ENCODE measurements around the gene USH1C.

Gene USH1C

DNA sequence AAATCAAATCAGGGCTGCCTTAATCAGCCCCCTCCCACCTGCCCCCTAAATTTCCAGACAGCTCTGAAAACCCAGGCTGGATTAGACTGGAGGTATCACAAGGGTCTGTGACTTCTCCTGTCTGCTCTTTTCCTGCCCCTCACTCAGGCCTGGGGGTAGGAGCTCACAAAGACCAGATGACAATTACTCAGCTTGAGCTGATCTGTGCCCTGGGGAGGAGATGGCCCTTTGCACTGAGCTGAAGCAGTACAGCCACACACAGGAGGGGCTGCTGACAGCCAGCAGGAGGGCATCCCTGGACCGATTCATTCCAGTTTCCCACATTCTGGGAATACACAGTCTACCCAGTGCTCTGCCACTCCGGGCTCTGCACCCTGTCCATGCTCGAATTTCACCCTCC is 71.7 kb downstream of the USH1C start:
- no peak for DNase-seq (ENCODE audit: low read depth in 2 of 2)

DNA sequence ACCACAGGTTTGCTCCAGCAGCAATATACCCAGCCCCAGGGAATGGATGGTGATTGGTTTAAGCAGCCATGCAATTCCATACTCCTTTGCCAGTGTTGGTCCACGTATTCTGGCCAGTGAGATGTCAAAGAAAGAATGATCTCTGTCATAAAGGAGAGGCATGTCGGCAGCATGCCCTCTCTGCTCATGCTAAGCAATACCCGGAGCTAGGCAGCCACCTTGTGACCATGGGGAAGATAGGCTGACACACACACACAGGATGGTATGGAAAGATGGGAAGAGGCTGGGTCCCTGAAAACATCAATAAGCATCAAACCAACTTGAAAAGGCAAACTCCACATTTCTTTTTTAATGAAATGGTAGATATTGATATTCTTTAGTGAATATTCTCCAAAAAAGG is 72.7 kb downstream of the USH1C start:
- no peak for DNase-seq (ENCODE audit: low read depth in 2 of 2)

DNA sequence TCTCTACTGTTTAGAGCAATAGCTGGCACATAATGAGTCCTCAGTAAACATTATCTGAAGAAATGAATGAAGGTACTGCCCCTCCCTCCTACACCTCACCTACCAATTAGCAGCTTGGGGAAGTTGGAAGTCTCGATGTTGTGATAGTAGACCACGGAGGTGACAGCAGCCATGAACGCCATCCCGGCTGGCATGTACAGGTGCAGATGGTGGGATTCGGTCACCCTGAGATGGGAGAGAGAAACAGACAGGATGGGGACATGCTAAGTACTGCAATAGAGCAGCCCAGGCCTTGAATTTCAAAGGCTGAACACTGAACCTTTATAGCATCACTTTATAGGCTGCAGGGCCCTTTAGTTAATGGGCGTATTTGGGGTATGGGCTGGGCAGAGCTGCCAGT is 74.2 kb downstream of the USH1C start:
- no peak for DNase-seq (ENCODE audit: low read depth in 2 of 2)

DNA sequence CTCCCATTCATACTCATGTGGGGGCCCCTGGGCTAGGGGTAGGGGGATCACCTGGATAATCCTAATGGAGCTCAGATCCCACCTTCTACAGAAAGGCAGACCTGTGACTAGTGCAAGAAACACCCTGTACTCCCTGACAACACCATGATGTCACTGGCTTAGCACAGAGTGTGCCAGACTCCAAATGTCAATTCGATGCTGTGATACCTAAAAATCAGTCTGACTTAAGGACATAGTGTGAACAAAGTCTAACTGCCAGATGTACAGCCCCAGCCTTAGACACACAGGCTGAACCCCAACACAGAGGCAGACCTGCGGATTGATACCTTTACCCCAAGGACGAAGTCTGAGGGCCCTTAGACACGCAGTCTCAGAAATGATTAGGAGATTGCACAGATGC is 76.1 kb downstream of the USH1C start:
- DNase-seq (ENCODE audit: low read depth in 2 of 2): no peak

DNA sequence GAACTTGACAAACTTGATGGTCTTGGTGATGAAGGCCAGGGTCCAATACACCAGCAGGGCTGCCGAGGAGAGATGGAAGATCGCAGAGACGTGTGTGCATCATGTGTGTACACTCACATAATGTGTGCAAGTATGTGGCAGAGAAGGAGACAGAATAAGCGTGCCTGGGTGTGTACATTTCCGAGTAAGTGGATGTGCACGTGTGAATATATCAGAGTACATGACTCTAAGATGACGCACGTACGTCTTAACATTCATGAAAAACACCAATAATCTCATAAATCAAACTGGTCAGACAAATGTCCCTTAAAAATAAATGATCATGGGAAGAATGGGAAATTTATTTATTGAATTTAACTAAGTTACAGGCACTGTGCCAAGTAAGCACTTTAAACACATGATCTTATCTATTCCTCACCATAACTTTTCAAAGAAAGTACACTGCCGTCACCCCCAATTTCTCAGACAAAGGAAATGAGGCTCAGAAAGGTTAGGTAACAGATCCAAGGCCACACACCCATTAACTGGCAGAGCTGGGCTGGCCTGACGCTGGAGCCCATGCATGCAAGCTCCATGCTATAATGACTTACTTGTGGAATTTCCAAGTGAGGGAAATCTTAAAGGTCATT is 80.6 kb downstream of the USH1C start:
- no peak for DNase-seq (ENCODE audit: low read depth in 2 of 2)

DNA sequence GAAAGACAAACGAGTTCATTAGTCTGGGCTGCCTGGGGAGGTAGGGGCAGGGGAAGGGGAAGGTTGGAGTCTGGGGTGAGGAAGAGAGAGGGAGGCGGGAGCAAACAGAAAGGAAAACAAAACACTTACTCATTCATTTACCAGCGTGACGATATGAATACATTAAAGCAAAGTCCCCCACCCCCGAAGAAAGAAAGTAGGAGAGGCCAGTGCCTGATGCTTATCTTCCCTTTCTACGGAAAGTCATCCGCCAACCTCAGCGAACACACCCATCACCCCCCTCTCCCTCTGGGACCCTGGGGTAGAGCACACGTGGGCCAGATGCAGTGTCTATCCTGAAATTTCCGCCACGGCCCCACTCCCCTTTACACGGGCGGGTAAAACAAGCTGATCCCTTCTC is 81.3 kb downstream of the USH1C start:
- DNase-seq (ENCODE audit: low read depth in 2 of 2): no peak

DNA sequence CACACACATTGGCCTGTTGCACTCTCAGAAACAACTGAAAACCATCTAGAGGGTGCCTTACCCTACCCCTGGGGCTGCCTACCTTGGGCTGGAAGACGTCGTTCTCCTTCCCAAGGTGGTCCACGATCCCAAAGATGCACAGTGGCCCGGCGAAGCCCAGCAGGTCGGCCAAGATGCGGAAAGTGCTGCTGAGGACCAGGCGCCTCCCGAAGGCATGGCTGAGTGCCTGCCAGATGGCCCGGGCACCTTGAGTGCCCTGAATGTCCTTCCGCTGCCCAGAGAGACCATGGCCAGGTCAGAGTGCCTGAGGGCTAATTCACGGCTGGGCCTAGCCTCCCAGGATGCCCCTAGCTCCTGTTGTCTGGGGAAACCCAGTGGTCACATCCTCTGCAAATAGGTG is 83.8 kb downstream of the USH1C start:
- no peak for DNase-seq (ENCODE audit: low read depth in 2 of 2)

DNA sequence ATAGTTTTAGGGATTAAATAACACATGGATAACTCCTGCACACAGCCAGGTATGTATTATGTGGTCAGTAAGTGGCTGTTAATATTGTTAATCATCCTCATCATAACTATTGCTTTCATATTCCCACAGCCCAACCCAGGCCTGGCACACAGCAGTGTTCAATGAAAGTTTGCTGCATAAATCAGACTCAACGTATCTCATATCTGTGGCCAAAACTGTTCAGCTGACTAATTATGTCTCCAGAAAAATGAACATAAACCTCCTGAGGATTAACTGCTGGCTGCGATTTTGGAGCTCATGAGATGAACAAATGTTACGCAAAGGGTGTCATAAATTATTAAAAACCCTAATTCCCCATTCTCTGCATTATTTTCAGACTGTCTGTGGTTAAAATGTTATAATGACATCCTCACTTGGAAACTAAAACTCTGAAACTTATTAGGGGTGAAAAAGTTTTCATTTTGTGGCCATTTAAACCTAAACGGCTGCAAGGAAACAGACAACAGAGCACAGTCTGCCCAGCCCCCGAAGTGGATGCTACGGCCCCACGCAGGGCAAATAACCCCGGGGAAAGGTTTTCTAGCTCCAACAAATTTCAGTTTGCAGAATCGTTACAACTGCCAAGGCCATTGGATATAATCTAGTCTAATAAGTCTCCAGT is 84.8 kb downstream of the USH1C start:
- DNase-seq (ENCODE audit: low read depth in 2 of 2): no peak

DNA sequence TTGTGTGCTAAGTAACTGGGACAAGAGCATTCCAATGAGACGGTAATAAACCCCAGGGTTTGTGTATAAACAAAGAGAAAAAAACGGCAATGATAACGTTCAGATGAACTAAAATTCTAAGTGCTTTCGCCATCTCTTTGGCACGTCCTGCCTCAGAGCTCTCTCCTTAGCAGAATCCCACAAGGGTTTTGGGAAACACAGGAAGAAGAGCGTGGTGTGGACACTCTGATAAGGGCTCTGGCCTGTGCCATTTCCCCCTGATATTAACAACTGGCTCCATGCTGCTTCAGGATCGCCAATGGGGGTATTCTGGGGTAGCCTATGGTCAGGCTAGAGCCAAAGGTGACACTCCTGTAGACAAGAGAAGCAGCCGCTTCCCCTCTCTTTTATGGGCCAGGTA is 85.9 kb downstream of the USH1C start:
- DNase-seq (ENCODE audit: low read depth in 2 of 2): no peak

DNA sequence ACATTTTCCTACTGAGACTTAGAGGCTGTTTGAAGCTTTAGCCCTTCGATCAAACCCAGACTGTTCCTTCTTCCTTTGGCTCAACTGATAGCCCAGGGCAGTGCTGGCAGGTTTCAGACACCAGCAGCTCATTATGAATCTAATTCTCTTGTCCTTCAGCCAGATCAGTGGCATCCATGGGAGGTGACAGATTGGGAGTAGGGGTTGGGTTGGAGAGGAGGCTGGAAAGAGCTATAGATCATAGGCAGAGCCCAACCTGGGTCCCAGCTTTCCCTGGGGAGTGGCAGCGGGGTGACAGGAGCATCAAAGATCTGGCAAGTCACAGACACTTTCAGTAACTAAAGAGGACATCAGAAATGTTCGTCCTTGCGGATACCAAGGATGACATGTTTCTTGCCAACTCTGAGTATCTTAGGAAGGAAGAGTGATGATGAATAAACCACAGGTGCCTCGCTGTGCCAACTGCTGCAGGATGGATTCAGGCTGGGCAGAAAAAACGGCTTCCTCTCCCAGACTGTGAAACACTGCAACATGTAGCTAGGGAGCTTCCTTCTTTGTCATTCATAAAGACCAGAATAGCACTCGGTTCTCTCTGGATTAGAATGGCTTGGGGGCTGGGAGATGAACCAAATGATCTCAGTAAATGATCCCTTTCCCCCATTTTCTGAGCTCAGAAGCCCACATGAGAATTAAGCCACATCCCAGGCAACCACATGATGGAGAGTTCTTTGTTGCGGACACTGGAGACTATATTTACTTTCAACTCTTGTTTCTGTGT is 86.6 kb downstream of the USH1C start:
- no peak for DNase-seq (ENCODE audit: low read depth in 2 of 2)

DNA sequence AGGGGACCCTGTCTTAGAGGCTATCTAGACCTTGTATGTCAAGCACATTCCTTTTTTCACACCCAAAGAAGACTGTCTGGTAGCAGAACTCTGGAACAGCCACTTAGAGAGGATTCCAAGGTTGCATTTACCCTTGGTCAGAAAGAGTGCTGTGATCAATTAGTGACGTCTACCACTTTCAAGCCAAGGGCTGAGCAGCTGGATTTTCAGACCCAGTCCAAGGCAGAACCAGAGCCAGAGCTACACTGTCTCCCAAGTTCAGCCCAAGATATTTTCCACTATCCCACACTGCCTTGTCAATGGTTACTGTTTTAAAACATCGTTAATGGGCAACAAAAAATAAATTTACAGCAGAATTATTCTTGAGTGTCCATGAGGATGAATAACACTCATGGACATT is 91.5 kb downstream of the USH1C start:
- no peak for DNase-seq (ENCODE audit: low read depth in 2 of 2)

DNA sequence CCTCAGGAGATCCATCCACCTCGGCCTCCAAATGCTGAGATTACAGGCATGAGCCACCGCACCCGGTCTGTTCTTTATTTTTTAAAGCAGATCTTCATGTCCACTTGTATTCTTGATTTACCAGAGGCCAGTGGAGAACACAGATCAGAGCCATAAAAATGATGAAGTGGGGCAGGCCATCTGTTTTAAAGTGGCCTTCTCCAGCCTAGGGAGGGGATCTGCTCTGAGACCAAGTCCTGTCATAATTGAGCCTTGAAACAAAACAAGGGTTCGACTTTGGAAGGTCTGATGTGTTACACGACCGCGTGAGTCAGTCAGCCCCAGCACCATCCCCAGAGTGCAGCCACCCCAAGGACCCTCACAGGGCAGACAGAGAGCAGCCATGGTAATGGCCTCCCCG is 95.1 kb downstream of the USH1C start:
- no peak for DNase-seq (ENCODE audit: low read depth in 2 of 2)

DNA sequence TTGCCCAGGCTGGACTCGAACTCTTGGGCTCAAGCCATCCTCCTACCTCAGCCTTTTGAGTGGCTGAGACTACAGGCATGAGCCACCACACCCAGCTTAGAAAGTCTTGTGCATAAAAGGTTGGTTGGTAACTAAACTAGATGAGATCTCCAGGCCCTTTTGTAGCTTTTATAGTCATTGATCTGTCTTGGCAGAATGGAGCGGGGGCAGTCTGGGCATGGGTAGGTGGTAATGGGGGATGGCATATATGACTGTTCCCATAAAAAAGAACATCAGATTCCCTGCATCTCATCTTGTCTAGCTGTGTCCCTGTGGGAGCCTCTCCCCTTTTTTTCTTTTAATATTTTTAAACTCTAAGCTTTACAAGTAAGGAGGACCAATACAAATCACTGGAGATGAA is 97.7 kb downstream of the USH1C start:
- no peak for DNase-seq (ENCODE audit: low read depth in 2 of 2)

DNA sequence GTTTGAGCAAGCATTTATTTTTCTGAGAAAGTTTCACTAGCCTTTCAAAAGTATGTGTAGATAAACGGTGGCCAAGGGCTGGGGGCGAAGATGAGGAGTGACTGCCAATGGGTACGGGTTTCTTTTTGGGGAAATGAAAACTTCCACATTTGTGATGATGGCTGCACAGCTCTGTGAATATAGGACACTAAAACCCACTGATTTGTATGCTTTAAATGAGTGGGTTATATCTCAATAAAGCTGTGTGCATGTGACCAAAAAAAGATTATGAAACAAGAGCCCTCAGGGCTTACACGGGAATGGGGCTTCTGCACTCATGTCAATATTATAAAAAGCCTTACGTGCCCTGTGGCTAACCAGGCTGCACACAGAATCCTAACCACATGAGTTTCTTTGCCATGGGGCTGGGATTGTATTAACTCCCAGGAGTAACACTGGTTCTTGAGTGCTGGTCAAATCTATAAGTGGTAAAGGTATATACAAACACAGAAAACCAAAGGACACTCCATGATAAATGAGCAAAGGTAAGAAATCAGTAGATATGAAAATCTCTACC is 98.9 kb downstream of the USH1C start:
- DNase-seq (ENCODE audit: low read depth in 2 of 2): no peak

DNA sequence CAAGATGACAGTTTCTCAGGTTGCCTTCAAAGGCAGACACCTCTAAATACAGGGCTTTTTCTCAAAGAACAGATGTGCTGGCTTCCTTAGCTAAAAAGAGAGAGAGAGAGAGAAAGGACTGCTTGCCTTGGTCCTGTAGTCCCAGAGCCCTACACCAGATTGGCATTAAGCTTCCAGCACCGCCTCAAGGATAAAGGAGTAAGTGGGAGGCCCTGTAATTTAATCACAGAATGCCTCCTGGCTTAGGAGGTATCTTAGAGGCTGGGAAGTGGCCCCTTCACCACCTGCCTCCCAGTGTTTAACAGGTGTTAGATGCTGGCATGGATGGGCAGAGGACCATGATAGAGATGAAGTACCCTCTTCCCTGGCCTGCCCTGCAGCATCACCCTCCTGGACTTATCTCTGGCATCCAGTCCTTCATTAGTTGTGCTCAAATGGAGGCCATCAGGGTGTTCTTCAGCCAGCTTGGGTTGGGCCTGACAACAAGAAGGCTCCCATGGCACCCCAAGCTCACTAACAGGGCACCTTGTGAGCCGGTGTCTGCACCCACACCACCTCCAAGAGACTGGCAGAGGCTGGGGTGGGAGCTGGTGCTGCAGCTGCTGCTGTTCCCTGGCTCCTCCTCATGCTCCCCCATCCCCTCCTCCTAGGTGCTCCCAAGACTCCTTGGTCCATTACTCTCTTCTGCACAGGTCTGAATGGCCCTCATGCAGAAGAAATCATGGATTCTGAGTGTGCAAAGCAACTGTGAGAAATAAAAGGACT is 100.1 kb downstream of the USH1C start:
- no peak for DNase-seq (ENCODE audit: low read depth in 2 of 2)

Data from stimulated activated CD8-positive, alpha-beta memory T cell treated with anti-CD3 and anti-CD28 coated beads, Interleukin-15, amount 100 ng/mL, for 4 hours (primary cell).